ENCODE data around the gene CLN3. TPM values are rescaled to one million over a fixed set of nuclear protein-coding genes. Genes with fewer than 3 reads are reported as not detected.

The CLN3 gene
- total and polyA plus RNA-seq, 2 of the 13 experiments (the other 11 are each of a cell fraction or from before 2014, with no cell fraction given) = 23.4 to 46.8 TPM

DNA sequence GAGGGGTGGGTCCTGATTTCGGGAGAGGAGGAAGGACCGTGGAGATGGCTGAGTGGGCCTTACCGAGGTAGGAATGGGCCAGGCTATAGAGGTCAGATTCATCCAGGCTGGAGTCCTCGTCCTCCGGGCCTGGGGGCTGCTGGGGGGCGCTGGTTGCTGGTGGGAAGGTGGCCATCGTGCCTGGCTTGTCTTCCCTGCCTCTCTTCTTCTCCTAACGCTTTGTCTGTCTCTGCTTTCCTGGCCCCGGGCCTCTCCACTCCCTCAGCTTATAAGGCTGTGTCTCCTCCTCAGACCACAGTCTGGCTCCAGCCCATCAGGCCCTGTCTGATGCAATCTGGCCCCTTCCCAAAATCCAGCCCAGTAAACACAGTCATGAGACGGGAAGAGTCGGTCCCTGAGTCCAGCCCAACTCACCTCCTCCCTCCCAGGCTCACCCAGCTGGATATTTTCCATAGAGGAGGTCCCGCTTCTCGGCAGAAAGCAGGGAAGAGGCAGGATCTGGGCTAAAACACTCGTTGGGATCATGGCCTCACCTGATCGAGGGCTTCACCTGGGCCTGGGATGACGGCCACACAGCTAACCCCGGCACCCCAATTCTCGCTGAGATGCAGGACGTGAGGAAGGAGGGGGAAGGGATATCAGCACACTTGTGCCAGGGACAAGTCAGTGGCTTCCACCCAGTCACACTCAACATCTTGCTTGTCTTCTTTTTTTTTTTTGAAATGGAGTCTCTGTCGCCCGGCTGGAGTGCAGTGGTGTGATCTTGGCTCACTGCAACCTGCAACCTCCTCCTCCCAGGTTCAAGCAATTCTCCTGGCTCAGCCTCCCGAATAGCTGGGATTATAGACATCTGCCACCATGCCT is 47.1 kb upstream of the CLN3 start, which contains the start of gene NUPR1 (continued):
- TF ChIP-seq SRY (CRISPR knock-in tag; IDR thresholded peaks at IDR 0.05) = 0 out of 2 replicates have a peak, but pooled peaks have one; percentile 51
- TF ChIP-seq KDM3A (CRISPR knock-in tag; IDR thresholded peaks at IDR 0.05; ENCODE audit: low read depth) = no peak
- TF ChIP-seq CBX5 (CRISPR knock-in tag; IDR thresholded peaks at IDR 0.05; ENCODE audit: borderline replicate concordance) = peak; percentile 81
- TF ChIP-seq, protein P1, sequence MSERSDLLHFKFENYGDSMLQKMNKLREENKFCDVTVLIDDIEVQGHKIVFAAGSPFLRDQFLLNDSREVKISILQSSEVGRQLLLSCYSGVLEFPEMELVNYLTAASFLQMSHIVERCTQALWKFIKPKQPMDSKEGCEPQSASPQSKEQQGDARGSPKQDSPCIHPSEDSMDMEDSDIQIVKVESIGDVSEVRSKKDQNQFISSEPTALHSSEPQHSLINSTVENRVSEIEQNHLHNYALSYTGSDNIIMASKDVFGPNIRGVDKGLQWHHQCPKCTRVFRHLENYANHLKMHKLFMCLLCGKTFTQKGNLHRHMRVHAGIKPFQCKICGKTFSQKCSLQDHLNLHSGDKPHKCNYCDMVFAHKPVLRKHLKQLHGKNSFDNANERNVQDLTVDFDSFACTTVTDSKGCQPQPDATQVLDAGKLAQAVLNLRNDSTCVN (CRISPR knock-in tag; IDR thresholded peaks at IDR 0.05; ENCODE audit: borderline replicate concordance) = peak; percentile 70; the same call in 1 of the 2 replicates
- TF ChIP-seq CCDC6 (CRISPR knock-in tag; IDR thresholded peaks at IDR 0.05) = peak; percentile 83
- TF ChIP-seq DNMT1 (CRISPR knock-in tag; IDR thresholded peaks at IDR 0.05) = no peak
- no peak; the same call in 1 of the 2 replicates for TF ChIP-seq ZNF777 (CRISPR knock-in tag; IDR thresholded peaks at IDR 0.05)
- TF ChIP-seq SIN3B (IDR thresholded peaks at IDR 0.05; ENCODE audit: low read length) = no peak
- TF ChIP-seq MTF2 (CRISPR knock-in tag; IDR thresholded peaks at IDR 0.05; ENCODE audit: borderline replicate concordance) = no peak
- TF ChIP-seq, protein P2, sequence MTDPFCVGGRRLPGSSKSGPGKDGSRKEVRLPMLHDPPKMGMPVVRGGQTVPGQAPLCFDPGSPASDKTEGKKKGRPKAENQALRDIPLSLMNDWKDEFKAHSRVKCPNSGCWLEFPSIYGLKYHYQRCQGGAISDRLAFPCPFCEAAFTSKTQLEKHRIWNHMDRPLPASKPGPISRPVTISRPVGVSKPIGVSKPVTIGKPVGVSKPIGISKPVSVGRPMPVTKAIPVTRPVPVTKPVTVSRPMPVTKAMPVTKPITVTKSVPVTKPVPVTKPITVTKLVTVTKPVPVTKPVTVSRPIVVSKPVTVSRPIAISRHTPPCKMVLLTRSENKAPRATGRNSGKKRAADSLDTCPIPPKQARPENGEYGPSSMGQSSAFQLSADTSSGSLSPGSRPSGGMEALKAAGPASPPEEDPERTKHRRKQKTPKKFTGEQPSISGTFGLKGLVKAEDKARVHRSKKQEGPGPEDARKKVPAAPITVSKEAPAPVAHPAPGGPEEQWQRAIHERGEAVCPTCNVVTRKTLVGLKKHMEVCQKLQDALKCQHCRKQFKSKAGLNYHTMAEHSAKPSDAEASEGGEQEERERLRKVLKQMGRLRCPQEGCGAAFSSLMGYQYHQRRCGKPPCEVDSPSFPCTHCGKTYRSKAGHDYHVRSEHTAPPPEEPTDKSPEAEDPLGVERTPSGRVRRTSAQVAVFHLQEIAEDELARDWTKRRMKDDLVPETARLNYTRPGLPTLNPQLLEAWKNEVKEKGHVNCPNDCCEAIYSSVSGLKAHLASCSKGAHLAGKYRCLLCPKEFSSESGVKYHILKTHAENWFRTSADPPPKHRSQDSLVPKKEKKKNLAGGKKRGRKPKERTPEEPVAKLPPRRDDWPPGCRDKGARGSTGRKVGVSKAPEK (CRISPR knock-in tag; IDR thresholded peaks at IDR 0.05; ENCODE audit: borderline replicate concordance) = peak; percentile 81; the same call in 1 of the 2 replicates
- peak; percentile 37; the same call in 1 of the 2 replicates for TF ChIP-seq NCOA5 (CRISPR knock-in tag; IDR thresholded peaks at IDR 0.05)
- TF ChIP-seq, protein P3, sequence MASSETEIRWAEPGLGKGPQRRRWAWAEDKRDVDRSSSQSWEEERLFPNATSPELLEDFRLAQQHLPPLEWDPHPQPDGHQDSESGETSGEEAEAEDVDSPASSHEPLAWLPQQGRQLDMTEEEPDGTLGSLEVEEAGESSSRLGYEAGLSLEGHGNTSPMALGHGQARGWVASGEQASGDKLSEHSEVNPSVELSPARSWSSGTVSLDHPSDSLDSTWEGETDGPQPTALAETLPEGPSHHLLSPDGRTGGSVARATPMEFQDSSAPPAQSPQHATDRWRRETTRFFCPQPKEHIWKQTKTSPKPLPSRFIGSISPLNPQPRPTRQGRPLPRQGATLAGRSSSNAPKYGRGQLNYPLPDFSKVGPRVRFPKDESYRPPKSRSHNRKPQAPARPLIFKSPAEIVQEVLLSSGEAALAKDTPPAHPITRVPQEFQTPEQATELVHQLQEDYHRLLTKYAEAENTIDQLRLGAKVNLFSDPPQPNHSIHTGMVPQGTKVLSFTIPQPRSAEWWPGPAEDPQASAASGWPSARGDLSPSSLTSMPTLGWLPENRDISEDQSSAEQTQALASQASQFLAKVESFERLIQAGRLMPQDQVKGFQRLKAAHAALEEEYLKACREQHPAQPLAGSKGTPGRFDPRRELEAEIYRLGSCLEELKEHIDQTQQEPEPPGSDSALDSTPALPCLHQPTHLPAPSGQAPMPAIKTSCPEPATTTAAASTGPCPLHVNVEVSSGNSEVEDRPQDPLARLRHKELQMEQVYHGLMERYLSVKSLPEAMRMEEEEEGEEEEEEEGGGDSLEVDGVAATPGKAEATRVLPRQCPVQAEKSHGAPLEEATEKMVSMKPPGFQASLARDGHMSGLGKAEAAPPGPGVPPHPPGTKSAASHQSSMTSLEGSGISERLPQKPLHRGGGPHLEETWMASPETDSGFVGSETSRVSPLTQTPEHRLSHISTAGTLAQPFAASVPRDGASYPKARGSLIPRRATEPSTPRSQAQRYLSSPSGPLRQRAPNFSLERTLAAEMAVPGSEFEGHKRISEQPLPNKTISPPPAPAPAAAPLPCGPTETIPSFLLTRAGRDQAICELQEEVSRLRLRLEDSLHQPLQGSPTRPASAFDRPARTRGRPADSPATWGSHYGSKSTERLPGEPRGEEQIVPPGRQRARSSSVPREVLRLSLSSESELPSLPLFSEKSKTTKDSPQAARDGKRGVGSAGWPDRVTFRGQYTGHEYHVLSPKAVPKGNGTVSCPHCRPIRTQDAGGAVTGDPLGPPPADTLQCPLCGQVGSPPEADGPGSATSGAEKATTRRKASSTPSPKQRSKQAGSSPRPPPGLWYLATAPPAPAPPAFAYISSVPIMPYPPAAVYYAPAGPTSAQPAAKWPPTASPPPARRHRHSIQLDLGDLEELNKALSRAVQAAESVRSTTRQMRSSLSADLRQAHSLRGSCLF (CRISPR knock-in tag; IDR thresholded peaks at IDR 0.05; ENCODE audit: borderline replicate concordance) = no peak
- TF ChIP-seq ZNF44 (CRISPR knock-in tag; IDR thresholded peaks at IDR 0.05) = no peak
- TF ChIP-seq, protein P4, sequence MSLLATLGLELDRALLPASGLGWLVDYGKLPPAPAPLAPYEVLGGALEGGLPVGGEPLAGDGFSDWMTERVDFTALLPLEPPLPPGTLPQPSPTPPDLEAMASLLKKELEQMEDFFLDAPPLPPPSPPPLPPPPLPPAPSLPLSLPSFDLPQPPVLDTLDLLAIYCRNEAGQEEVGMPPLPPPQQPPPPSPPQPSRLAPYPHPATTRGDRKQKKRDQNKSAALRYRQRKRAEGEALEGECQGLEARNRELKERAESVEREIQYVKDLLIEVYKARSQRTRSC (CRISPR knock-in tag; IDR thresholded peaks at IDR 0.05; ENCODE audit: low read depth) = no peak
- 0 out of 2 replicates have a peak, but pooled peaks have one; percentile 32 for TF ChIP-seq MYC (CRISPR knock-in tag; IDR thresholded peaks at IDR 0.05; ENCODE audit: borderline replicate concordance)
- TF ChIP-seq, protein P5, sequence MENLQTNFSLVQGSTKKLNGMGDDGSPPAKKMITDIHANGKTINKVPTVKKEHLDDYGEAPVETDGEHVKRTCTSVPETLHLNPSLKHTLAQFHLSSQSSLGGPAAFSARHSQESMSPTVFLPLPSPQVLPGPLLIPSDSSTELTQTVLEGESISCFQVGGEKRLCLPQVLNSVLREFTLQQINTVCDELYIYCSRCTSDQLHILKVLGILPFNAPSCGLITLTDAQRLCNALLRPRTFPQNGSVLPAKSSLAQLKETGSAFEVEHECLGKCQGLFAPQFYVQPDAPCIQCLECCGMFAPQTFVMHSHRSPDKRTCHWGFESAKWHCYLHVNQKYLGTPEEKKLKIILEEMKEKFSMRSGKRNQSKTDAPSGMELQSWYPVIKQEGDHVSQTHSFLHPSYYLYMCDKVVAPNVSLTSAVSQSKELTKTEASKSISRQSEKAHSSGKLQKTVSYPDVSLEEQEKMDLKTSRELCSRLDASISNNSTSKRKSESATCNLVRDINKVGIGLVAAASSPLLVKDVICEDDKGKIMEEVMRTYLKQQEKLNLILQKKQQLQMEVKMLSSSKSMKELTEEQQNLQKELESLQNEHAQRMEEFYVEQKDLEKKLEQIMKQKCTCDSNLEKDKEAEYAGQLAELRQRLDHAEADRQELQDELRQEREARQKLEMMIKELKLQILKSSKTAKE (CRISPR knock-in tag; IDR thresholded peaks at IDR 0.05; ENCODE audit: borderline replicate concordance) = peak; percentile 84

Data from HepG2 (cell line).